T47D (cell line): Measurements from ENCODE around the gene NGFR.

Experiments used
- DNase-seq, 2 experiments: peaks; one replicate each; pipeline versions ENCODE4 v3.0.0 to v3.0.0-alpha.2; 2011 to 2012; ENCODE audit warnings: low read depth in 1 of 2, low spot score in 1 of 2
- JUND ChIP-seq: IDR thresholded peaks from 2 replicates; pipeline ENCODE4 v1.6.1; 2012; ENCODE audit warnings: low read depth
- in situ Hi-C: cut with HindIII; loops from 2 replicates; pipeline ENCODE4 v1.10.0; 2016; ENCODE audit warnings: low sequenced_read_pairs, low pct_unique_long_range_greater_than_20kb

Gene NGFR

GRCh38 chr17:49518346-49519078, 23.4 kb downstream of the NGFR start:
- DNase-seq: no peak
- TF ChIP-seq JUND: no peak
- in situ Hi-C loops: no loop called here

- no peak for TF ChIP-seq JUND
- in situ Hi-C loops: no loop called here
- no peak for DNase-seq
Observed at GRCh38 chr17:49519781-49520180, 24.7 kb downstream of the NGFR start.

GRCh38 chr17:49520386-49521087, 25.4 kb downstream of the NGFR start:
- in situ Hi-C loops: no loop called here
- TF ChIP-seq JUND: no peak

GRCh38 chr17:49521088-49521450, 26.0 kb downstream of the NGFR start:
- in situ Hi-C loops: no loop called here
- no peak for DNase-seq
- no peak for TF ChIP-seq JUND

More at GRCh38 chr17:49520386-49521087, 25.4 kb downstream of the NGFR start:
- no peak for DNase-seq

- TF ChIP-seq JUND: no peak
- DNase-seq: no peak
- in situ Hi-C loops: no loop called here
Observed at GRCh38 chr17:49521471-49522356, 26.6 kb downstream of the NGFR start.

- in situ Hi-C loops: no loop called here
- no peak for DNase-seq
- no peak for TF ChIP-seq JUND
Observed at GRCh38 chr17:49522357-49522890, 27.3 kb downstream of the NGFR start.

GRCh38 chr17:49523196-49523595, 28.1 kb downstream of the NGFR start:
- no peak for DNase-seq
- TF ChIP-seq JUND: no peak
- in situ Hi-C loops: no loop called here

GRCh38 chr17:49523706-49524472, 28.8 kb downstream of the NGFR start:
- in situ Hi-C loops: no loop called here
- no peak for DNase-seq
- no peak for TF ChIP-seq JUND

GRCh38 chr17:49524473-49525359, 29.6 kb downstream of the NGFR start:
- TF ChIP-seq JUND: no peak
- no peak for DNase-seq

GRCh38 chr17:49525831-49526741, 31.0 kb downstream of the NGFR start:
- no peak for TF ChIP-seq JUND
- in situ Hi-C loops: no loop called here
- no peak for DNase-seq

More at GRCh38 chr17:49524473-49525359, 29.6 kb downstream of the NGFR start:
- in situ Hi-C loops: no loop called here
